ENCODE data around the gene BMP6. TPM values are rescaled to one million over a fixed set of nuclear protein-coding genes. Genes with fewer than 3 reads are reported as not detected.

The BMP6 gene
- total and polyA plus RNA-seq, 9 donors = 3.4 to 28.1 (median 8.3) TPM

GRCh38 chr6:7727946-7728854, 2.3 kb downstream of the BMP6 start:
- 1 to 3% (median 1%) methylated on average over 45 of the region's 45 CpGs for WGBS, 3 donors
- H3K27ac ChIP-seq = no peak overlapping the region
- intact Hi-C loops (cut with DNase I) = loop anchor here (2.0 to 10.0 kb wide), 9 partner anchors 54 to 497 kb away; partner anchors contain the start of gene TXNDC5 (in 2 of the 4)
- peak in 4 of 5 donors; percentile 25 to 44 (median 44) for DNase-seq
- no peak for TF ChIP-seq CTCF (IDR thresholded peaks at IDR 0.05)
- TF ChIP-seq POLR2A (IDR thresholded peaks at IDR 0.05) = no peak
- TF ChIP-seq EP300 (IDR thresholded peaks at IDR 0.05) = no peak
- H3K36me3 ChIP-seq = no peaks in the 10 kb centered on the region
- no peaks in the 10 kb centered on the region for H3K9me3 ChIP-seq
- peak overlapping the region; percentile 44 for H3K4me3 ChIP-seq
- H3K4me1 ChIP-seq (ENCODE audit: insufficient read depth) = peaks cover 6% of the 10 kb centered on the region
- no peaks in the 10 kb centered on the region for H3K27me3 ChIP-seq

- no peak overlapping the region for H3K27ac ChIP-seq
- DNase-seq = no peak
- peaks cover 6% of the 10 kb centered on the region for H3K4me1 ChIP-seq (ENCODE audit: insufficient read depth)
- 29 to 38% (median 38%) methylated on average over 14 of the region's 14 CpGs for WGBS, 3 donors
- no peaks in the 10 kb centered on the region for H3K27me3 ChIP-seq
- no peaks in the 10 kb centered on the region for H3K9me3 ChIP-seq
- no peak for TF ChIP-seq CTCF (IDR thresholded peaks at IDR 0.05)
- no peak for TF ChIP-seq EP300 (IDR thresholded peaks at IDR 0.05)
- no peak for TF ChIP-seq POLR2A (IDR thresholded peaks at IDR 0.05)
- no peak overlapping the region for H3K4me3 ChIP-seq
- H3K36me3 ChIP-seq = no peaks in the 10 kb centered on the region
- intact Hi-C loops (cut with DNase I) = loop anchor here (2.0 to 10.0 kb wide), 9 partner anchors 53 to 496 kb away; partner anchors contain the start of gene TXNDC5 (in 2 of the 4)
Observed at GRCh38 chr6:7728855-7729590, 3.1 kb downstream of the BMP6 start.

GRCh38 chr6:7730001-7730783, 4.3 kb downstream of the BMP6 start:
- Histone ChIP-seq H3K27me3 (no peaks in the 10 kb centered on the region), H3K4me3 (no peak overlapping the region), H3K4me1 (ENCODE audit: insufficient read depth) (peaks cover 6% of the 10 kb centered on the region), H3K9me3 (no peaks in the 10 kb centered on the region), H3K27ac (no peak overlapping the region), H3K36me3 (no peaks in the 10 kb centered on the region)
- WGBS, 3 donors = 87 to 90% (median 90%) methylated on average over 5 of the region's 5 CpGs
- TF ChIP-seq POLR2A (IDR thresholded peaks at IDR 0.05) (no peak), EP300 (IDR thresholded peaks at IDR 0.05) (no peak), CTCF (IDR thresholded peaks at IDR 0.05) (no peak)
- intact Hi-C loops (cut with DNase I) = no loop called here
- DNase-seq = no peak

- no peak for TF ChIP-seq CTCF (IDR thresholded peaks at IDR 0.05)
- no peak for TF ChIP-seq POLR2A (IDR thresholded peaks at IDR 0.05)
- TF ChIP-seq EP300 (IDR thresholded peaks at IDR 0.05) = no peak
- intact Hi-C loops (cut with DNase I) = no loop called here
- Histone ChIP-seq H3K27ac (no peak overlapping the region), H3K4me1 (ENCODE audit: insufficient read depth) (peaks cover 4% of the 10 kb centered on the region), H3K27me3 (no peaks in the 10 kb centered on the region), H3K9me3 (no peaks in the 10 kb centered on the region), H3K4me3 (no peak overlapping the region), H3K36me3 (no peaks in the 10 kb centered on the region)
- WGBS, 3 donors = 57 to 71% (median 67%) methylated on average over 10 of the region's 10 CpGs
- no peak for DNase-seq
Observed at GRCh38 chr6:7730784-7731227, 4.9 kb downstream of the BMP6 start.

All from ovary (tissue), 9 donors.